ENCODE results near the gene PHRF1.
A peak's percentile ranks its signal among the peaks of the same experiment; 100 is the strongest.

The PHRF1 gene

DNA sequence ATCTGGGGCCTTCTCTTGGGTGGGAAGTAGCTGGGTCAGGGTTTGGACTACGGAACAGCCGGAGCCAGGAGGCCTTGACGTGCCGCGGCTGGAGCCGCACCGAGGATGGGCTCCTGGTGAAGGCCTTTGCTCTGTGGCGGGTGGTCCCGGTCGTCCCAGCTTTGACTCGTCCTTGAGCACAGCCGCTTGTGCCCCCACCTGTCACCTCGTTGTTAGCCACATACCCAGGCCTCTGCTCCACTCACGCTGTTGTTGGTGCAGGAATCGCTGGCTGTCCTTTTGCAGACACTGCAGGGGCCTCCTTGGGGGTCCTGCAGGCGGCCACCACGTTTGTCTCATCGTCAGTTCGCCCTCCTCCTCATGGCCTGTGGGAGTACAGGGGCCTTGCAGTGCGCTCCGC, 17.1 kb downstream of the PHRF1 start:
- H3K36me3 ChIP-seq: peaks cover 98% of the 10 kb centered on the region
- H3K9ac ChIP-seq: no peak overlapping the region
- TF ChIP-seq Cebpa-rat (IDR thresholded peaks at IDR 0.05): no peak

GRCh38 chr11:595400-595799, 19.1 kb downstream of the PHRF1 start:
- Histone ChIP-seq H3K27me3 (no peaks in the 10 kb centered on the region), H4K20me1 (peaks cover 96% of the 10 kb centered on the region), H3K27ac (no peak overlapping the region), H3K9me3 (no peaks in the 10 kb centered on the region), H3K9ac (0 out of 2 replicates have a peak overlapping the region, but pooled peaks have one; percentile 15), H3K4me1 (no peaks in the 10 kb centered on the region), H3K4me2 (no peak overlapping the region), H3K36me3 (peaks cover 98% of the 10 kb centered on the region), H3K4me3 (no peak overlapping the region)
- no peak for TF ChIP-seq Cebpa-rat (IDR thresholded peaks at IDR 0.05)

More for the DNA sequence above, 17.1 kb downstream of the PHRF1 start:
- Histone ChIP-seq H3K27ac (no peak overlapping the region), H3K4me3 (no peak overlapping the region), H3K4me1 (no peaks in the 10 kb centered on the region), H4K20me1 (peaks cover 98% of the 10 kb centered on the region), H3K4me2 (no peak overlapping the region), H3K9me3 (no peaks in the 10 kb centered on the region), H3K27me3 (no peaks in the 10 kb centered on the region)

DNA sequence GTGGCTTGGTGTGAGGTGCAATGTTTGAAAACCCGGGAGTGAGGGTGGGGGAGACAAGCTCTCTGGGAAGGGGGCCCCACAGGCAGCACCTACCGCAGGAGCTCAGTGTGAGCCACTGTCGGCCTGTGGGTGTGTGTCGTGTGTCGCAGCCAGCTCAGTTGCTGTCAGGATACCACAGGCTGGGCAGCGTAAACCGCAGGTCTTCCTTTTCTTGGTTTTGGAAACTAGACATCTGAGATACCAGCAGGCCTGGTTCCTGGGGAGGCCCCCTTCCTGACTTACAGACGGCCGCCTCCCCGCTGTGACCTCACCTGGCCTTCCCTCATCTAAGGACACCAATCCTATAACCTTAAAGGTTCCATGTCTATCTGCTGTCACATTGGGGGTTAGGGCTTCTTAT, 20.1 kb downstream of the PHRF1 start:
- H3K27ac ChIP-seq: no peak overlapping the region
- no peak overlapping the region for H3K4me3 ChIP-seq
- H3K9me3 ChIP-seq: no peaks in the 10 kb centered on the region
- H3K9ac ChIP-seq: no peak overlapping the region
- peaks cover 98% of the 10 kb centered on the region for H3K36me3 ChIP-seq
- no peak for TF ChIP-seq Cebpa-rat (IDR thresholded peaks at IDR 0.05)
- no peaks in the 10 kb centered on the region for H3K27me3 ChIP-seq
- H4K20me1 ChIP-seq: peaks cover 93% of the 10 kb centered on the region
- no peaks in the 10 kb centered on the region for H3K4me1 ChIP-seq
- no peak overlapping the region for H3K4me2 ChIP-seq

DNA sequence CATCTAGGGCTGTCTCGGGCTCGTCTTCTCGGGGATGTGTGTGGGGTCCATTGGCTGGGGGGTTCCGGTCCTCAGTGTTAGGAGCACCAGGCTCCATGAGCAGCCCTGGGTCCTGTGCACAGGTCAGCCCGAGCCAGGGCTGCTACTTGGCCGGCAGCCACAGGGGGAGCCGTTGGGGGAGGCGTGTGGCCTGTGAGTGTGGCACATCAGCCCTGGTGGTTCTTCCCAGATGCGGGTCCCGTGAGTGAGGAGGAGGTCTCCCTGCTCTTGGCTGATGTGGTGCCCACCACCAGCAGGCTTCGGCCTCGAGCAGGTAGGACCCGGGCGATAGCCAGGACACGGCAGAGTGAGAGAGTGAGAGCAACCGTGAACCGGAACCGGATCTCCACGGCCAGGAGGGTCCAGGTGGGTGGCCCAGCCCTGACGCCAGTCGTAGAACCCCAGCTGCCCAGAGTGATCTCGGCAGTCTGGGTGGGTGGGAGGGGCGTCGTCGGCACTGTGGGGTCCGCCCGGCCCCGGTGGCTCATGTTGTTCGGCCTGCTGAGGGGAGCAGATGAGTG, 21.0 kb downstream of the PHRF1 start:
- Histone ChIP-seq H3K4me2 (no peak overlapping the region), H3K4me1 (no peaks in the 10 kb centered on the region), H3K9me3 (no peaks in the 10 kb centered on the region), H3K4me3 (no peak overlapping the region), H3K36me3 (peaks cover 99% of the 10 kb centered on the region), H3K27ac (no peak overlapping the region), H3K27me3 (no peaks in the 10 kb centered on the region), H3K9ac (no peak overlapping the region), H4K20me1 (peaks cover 94% of the 10 kb centered on the region)
- TF ChIP-seq Cebpa-rat (IDR thresholded peaks at IDR 0.05): no peak

GRCh38 chr11:598005-598680, 21.9 kb downstream of the PHRF1 start:
- no peak overlapping the region for H3K4me3 ChIP-seq
- peaks cover 99% of the 10 kb centered on the region for H3K36me3 ChIP-seq

GRCh38 chr11:601573-602245, 25.4 kb downstream of the PHRF1 start:
- no peak overlapping the region for H3K4me3 ChIP-seq
- peaks cover 99% of the 10 kb centered on the region for H3K36me3 ChIP-seq
- TF ChIP-seq Cebpa-rat (IDR thresholded peaks at IDR 0.05): no peak
- peaks cover 94% of the 10 kb centered on the region for H4K20me1 ChIP-seq
- no peak overlapping the region for H3K4me2 ChIP-seq
- no peaks in the 10 kb centered on the region for H3K9me3 ChIP-seq
- no peaks in the 10 kb centered on the region for H3K4me1 ChIP-seq
- no peak overlapping the region for H3K27ac ChIP-seq
- no peaks in the 10 kb centered on the region for H3K27me3 ChIP-seq
- H3K9ac ChIP-seq: no peak overlapping the region

More at GRCh38 chr11:598005-598680, 21.9 kb downstream of the PHRF1 start:
- H3K4me1 ChIP-seq: no peaks in the 10 kb centered on the region
- no peak overlapping the region for H3K27ac ChIP-seq
- H3K9ac ChIP-seq: no peak overlapping the region
- H4K20me1 ChIP-seq: peaks cover 94% of the 10 kb centered on the region
- no peak for TF ChIP-seq Cebpa-rat (IDR thresholded peaks at IDR 0.05)
- H3K9me3 ChIP-seq: no peaks in the 10 kb centered on the region
- H3K4me2 ChIP-seq: no peak overlapping the region
- no peaks in the 10 kb centered on the region for H3K27me3 ChIP-seq

- Histone ChIP-seq H3K4me3 (no peak overlapping the region), H4K20me1 (peaks cover 96% of the 10 kb centered on the region), H3K27me3 (no peaks in the 10 kb centered on the region), H3K27ac (no peak overlapping the region), H3K4me2 (no peak overlapping the region), H3K36me3 (peaks cover 100% of the 10 kb centered on the region), H3K9me3 (no peaks in the 10 kb centered on the region), H3K9ac (no peak overlapping the region), H3K4me1 (peaks cover 7% of the 10 kb centered on the region)
- TF ChIP-seq Cebpa-rat (IDR thresholded peaks at IDR 0.05): no peak
Measured at GRCh38 chr11:603154-603553, 26.9 kb downstream of the PHRF1 start.

DNA sequence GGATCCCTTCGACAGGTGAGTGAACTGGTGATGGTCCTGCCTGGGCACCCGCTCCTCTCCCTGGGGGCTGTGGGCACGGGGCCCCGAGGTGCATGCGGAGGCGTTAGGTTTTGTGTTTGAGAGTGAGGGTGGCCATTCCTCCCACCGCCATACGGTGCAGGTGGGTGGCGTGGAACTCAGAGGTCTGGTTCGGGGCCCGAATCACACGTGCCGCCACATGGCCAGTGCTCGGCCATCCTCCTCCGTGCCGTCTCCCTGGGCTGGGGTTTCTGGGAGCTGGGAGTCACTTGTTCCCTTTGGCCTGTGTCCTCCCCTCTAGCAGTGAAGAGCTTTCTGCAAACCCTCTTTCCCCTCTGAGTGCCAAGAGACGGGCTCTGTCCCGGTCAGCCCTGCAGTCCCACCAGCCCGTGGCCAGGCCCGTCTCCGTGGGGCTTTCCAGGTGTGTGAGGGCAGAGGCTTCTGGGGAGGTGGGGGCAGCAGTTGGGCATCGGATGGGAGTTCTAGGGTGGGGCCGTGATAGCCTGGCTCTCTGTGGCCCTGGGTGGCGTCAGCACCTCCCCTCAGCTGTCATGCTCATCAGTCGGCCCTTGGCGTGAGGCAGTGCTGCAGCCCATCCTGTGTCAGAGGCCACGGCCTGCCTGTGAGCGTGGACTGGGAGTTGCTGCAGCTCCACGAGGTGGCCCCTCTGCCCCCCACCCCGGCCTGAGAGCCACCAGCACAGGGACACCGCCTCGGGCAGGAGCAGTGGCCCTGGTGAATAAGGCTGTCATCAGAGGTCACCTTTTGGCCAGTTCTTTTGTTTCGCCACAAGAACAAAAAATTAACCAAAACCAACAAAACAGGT, 29.2 kb downstream of the PHRF1 start:
- Histone ChIP-seq H3K36me3 (peaks cover 100% of the 10 kb centered on the region), H4K20me1 (peaks cover 98% of the 10 kb centered on the region), H3K9ac (no peak overlapping the region), H3K9me3 (no peaks in the 10 kb centered on the region), H3K4me2 (no peak overlapping the region), H3K27me3 (no peaks in the 10 kb centered on the region), H3K4me1 (peaks cover 17% of the 10 kb centered on the region), H3K4me3 (no peak overlapping the region), H3K27ac (no peak overlapping the region)
- no peak for TF ChIP-seq Cebpa-rat (IDR thresholded peaks at IDR 0.05)

- Histone ChIP-seq H3K9ac (no peak overlapping the region), H3K4me1 (peaks cover 17% of the 10 kb centered on the region), H4K20me1 (peaks cover 100% of the 10 kb centered on the region), H3K36me3 (peaks cover 100% of the 10 kb centered on the region), H3K27me3 (no peaks in the 10 kb centered on the region), H3K4me3 (no peak overlapping the region), H3K9me3 (no peaks in the 10 kb centered on the region), H3K27ac (no peak overlapping the region), H3K4me2 (no peak overlapping the region)
- TF ChIP-seq Cebpa-rat (IDR thresholded peaks at IDR 0.05): no peak
Measured at GRCh38 chr11:606245-606644, 30.0 kb downstream of the PHRF1 start.
